Adrenal gland (tissue), 5 donors: ENCODE results near the gene BRD1.

Source experiments
- POLR2A ChIP-seq, 2 donors: fragments of 450-650 bp; IDR thresholded peaks; one replicate each; pipeline ENCODE4 v1.6.1; 2017; ENCODE audit warnings: antibody characterized with exemption in 2 of 2, mild to moderate bottlenecking in 2 of 2, moderate library complexity in 1 of 2
- TF ChIP-seq, protein P1 (sequence below), 6 experiments: fragments of 450-650 bp in 4 of 6; fragments of 200-600 bp in 2 of 6; sonication (generic) in 1 of 6; IDR thresholded peaks; 1 replicate in 5 of 6; 2 replicates in 1 of 6; pipeline versions ENCODE4 v1.5.1 to v1.8.0; 2016 to 2021; ENCODE audit warnings: antibody characterized with exemption in 6 of 6, mild to moderate bottlenecking in 2 of 6, moderate library complexity in 1 of 6
- donor health status: DM: no; HTN: no; CAD: no.

DNA sequence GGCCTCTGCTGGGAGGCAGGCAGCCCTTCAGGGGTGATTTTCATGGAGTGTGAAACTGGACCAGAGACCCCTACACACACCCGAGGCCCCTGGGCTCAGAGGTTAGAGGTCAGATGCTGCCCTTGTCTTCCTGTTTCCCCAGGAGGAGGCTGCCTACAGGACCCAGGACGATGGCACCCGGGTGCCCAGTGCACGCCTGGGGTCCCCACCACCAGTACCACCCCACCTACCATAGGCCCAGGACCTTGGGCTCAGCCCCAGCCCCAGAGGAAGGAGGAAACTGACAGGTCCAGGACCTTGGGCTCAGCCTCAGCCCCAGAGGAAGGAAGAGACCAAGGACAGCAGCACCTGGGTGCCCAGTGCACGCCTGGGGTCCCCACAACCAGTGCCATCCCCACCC, 79.2 kb downstream of the BRD1 start:
- TF ChIP-seq, protein P1, sequence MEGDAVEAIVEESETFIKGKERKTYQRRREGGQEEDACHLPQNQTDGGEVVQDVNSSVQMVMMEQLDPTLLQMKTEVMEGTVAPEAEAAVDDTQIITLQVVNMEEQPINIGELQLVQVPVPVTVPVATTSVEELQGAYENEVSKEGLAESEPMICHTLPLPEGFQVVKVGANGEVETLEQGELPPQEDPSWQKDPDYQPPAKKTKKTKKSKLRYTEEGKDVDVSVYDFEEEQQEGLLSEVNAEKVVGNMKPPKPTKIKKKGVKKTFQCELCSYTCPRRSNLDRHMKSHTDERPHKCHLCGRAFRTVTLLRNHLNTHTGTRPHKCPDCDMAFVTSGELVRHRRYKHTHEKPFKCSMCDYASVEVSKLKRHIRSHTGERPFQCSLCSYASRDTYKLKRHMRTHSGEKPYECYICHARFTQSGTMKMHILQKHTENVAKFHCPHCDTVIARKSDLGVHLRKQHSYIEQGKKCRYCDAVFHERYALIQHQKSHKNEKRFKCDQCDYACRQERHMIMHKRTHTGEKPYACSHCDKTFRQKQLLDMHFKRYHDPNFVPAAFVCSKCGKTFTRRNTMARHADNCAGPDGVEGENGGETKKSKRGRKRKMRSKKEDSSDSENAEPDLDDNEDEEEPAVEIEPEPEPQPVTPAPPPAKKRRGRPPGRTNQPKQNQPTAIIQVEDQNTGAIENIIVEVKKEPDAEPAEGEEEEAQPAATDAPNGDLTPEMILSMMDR (IDR thresholded peaks at IDR 0.05), result no peak
- no peak for TF ChIP-seq POLR2A (IDR thresholded peaks at IDR 0.05)
